GM12801 (cell line): ENCODE results near the gene TMEM255B.

Experiments used
- TF ChIP-seq, protein P1 (sequence below): IDR thresholded peaks from one replicate; pipeline ENCODE4 v1.5.1; 2011; ENCODE audit warnings: control low read depth; ENCODE audit not compliant: insufficient read length; ENCODE audit errors: extremely low read depth

Gene TMEM255B

DNA sequence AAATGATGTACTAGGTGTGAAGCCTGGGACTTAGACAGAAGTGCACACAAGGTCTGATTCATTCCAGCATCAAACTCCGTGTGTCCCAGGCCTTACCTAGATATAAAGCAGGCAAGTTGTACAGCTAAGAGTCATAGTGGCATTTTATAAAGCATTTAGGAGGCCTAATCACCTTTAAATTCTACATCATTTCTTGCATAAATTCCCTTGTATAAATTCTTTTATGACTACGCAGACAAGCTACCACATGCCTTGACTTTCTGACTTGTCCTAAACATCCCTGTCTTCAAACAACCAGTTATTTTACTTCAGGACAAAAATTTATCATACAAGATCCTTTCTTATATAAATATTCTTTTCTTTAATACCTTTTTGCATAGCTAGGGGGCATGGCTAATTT lies 22.5 kb downstream of the TMEM255B start:
- TF ChIP-seq, protein P1, sequence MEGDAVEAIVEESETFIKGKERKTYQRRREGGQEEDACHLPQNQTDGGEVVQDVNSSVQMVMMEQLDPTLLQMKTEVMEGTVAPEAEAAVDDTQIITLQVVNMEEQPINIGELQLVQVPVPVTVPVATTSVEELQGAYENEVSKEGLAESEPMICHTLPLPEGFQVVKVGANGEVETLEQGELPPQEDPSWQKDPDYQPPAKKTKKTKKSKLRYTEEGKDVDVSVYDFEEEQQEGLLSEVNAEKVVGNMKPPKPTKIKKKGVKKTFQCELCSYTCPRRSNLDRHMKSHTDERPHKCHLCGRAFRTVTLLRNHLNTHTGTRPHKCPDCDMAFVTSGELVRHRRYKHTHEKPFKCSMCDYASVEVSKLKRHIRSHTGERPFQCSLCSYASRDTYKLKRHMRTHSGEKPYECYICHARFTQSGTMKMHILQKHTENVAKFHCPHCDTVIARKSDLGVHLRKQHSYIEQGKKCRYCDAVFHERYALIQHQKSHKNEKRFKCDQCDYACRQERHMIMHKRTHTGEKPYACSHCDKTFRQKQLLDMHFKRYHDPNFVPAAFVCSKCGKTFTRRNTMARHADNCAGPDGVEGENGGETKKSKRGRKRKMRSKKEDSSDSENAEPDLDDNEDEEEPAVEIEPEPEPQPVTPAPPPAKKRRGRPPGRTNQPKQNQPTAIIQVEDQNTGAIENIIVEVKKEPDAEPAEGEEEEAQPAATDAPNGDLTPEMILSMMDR = no peak

DNA sequence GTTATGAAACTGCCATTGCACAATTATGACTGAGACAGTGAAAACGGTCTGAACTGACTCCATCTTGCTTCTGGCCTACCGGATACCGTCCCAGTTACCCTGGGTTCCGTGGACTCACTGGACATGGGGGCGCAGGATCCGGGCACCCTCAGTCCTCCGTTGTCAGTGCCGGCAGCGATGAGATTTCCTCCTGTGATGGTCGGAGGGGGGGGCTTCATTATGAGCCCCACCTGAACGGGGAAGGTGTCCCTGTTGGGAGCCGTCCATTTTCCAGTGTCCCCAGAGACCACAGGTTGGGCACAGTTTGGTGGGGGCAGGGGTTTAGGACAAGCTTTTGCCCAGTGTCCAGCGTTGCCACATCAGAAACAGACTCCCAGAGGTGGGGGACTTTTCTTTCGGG lies 23.4 kb downstream of the TMEM255B start:
- TF ChIP-seq, protein P1 = no peak

DNA sequence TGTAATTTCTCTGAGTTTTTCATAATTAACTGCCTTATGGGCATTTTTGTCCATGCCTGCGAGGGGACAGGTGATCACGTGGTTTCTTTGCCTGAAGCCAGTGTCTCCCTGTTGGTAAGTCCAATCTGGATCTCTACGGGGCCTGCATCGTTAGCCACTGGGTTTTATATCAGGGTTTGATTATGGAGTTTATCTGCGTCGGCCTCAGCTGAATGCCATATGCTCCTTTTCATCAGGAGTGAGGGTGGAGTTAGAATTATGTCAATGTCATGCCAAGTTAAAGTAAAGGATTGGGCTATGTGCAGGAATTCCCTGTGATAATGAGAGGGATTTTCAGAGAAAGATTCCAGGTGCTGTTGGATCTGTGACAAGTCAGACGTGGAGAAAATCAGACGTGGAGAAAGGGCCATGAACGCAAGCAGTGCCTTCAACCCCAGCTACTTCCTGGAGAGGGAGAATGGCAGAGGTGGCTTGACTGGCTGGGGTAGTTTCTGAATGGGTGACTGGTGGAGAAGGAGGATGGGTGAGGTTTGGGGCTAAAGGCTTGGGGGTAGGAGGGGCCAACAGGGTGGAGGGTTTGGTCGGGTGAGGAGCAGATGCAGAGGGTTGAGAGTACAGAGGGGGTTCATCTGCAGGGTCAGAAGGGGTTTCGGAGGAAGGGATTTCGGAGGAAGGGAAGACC lies 24.3 kb downstream of the TMEM255B start:
- TF ChIP-seq, protein P1 = no peak

DNA sequence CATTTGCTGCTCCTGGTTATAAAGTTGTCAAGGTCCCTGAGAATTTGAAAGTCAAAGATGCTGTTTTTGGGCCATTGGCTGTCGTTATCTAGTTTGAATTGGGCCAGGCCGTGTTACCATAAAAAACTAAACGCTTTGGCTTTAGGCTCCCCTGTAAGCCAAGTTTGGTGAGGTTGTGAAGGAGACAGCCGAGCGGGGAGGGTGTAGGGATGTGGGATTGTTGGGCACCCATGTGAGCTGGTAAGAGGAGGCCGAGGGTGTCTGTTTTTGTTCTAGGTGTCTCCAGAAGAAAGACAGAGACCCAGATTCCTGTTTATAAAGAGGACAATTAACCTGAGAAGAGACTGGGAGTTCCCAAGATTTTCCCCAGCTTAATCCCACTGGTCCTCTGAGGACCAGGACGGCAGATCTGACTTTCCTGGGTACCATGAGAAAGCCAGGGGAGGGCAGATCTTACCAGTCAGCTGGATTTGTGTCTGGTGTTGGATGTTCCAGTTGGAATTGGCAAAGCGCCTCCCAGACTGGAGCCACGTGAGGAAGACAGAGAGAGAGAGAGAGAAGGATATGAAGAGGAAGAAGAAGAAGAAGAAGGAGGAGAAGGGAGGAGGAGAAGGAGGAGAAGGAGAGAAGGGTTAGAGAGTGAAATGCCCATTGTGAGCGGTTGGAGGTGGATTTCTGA lies 25.1 kb downstream of the TMEM255B start:
- TF ChIP-seq, protein P1 = no peak

DNA sequence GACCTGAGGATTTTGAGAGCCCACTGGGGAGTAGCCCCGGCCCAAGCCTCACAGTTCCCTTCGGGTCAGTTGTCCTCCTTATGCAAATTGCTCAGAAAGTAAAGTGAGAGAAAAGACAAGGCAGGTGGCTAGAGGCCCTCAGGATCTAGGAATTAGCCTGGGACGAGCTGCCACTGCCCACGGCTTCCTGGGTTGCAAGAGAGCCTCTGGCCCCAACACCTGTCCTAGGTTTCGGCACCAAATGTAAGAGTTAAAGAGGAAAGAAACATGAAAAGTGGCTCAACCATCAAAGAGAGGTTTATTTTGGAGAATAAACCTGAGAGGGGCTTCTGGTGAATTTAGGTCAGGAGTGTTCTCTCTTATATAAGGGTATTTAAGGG lies 25.6 kb downstream of the TMEM255B start:
- TF ChIP-seq, protein P1 = no peak

DNA sequence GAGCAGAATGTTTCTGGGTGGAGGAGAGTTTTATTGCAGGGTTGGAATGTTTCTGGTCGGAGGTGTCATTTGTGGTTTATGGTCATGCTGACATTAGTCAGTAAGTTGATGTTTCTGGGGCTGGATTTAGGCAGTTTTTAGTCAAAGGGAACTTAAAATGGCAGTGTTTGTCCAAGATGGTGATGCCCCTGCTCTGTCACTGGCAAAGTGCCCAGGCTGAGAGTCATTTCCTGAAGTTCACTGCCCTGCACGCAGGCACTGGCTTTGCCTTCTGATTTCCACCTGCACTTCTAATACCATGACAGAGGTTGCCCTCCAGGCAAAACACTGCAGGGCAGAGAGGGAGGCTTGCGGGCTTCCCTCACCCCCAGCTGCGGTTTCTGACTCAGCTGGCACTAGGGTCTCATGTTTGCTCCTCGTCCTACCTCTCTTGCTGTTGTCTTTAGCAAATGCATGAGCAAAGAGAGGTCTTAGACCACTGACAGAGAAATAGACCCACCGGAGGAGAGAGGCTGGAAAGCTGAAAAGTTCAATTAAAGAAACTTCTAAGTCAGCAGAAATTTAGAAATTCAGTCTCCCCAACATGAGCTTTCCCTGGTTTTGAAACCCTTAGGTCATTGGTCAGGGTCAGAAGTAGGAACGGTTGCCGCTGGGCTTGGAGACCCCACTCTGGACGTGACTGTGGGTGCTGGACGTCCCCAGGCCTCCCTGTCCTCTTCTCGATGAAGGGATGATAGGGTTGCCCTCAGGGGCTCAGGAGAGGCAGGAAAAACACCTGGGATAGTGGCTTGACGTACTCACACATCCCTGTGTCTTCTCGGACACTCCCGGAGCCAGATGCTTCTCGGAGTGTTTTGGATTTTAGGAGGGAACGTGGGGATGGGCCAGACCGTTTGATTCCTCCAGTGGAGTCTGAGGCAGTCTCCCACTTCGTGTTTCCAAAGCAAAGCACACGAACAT lies 26.3 kb downstream of the TMEM255B start:
- TF ChIP-seq, protein P1 = no peak

DNA sequence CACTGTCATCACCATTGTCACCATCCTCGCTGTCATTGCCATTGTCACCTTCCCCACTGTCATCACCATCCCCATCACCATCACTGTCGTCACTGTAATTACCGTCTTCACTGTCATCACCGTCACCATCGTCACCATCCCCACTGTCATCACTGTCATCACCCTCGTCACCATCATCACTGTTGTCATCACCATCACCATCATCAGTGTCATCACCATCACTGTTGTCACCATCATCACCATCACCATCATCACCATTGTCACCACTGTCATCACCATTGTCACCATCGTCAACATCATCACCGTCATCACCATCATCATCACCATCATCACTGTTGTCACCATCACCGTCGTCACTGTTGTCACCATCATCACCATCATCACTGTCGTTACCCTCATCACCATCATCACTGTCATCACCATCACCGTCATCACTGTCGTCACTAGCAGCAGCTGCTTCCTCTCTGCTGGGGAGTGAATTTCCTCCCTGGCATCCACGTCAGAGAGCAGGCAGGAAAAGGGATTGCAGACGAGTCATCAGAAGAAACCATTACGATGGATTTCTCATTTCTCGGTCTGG lies 27.3 kb downstream of the TMEM255B start:
- TF ChIP-seq, protein P1 = no peak
